Neural cell (in vitro differentiated cells): Measurements from ENCODE around the gene AZIN2. TPM values are rescaled to one million over a fixed set of nuclear protein-coding genes. Genes with fewer than 3 reads are reported as not detected.

ENCODE experiments used
- H2AFZ ChIP-seq: fragments of 200-600, 300-800 bp; sonication (generic), shearing (Covaris generic); 2 replicates; pipeline ENCODE4 v1.6.0; 2014; ENCODE audit warnings: low read depth, mild to moderate bottlenecking, antibody characterized with exemption, low read length, moderate library complexity
- H3F3A ChIP-seq: fragments of 200-600 bp; shearing (Covaris generic); 2 replicates; pipeline ENCODE4 v1.6.1; 2016; ENCODE audit warnings: mild to moderate bottlenecking, moderate library complexity, mixed read lengths, antibody characterized with exemption, low read length; ENCODE audit not compliant: insufficient read depth, poor library complexity, severe bottlenecking
- H3K27ac ChIP-seq: fragments of 200-600, 300-800 bp; sonication (generic), shearing (Covaris generic); 2 replicates; pipeline ENCODE4 v1.5.1; 2014; ENCODE audit warnings: mild to moderate bottlenecking, low read length, moderate library complexity
- H3K27me3 ChIP-seq: fragments of 300-800, 200-600 bp; sonication (generic), shearing (Covaris generic); 2 replicates; pipeline ENCODE4 v1.6.0; 2014; ENCODE audit warnings: mild to moderate bottlenecking, low read depth, low read length, moderate library complexity; ENCODE audit not compliant: insufficient read depth
- H3K36me3 ChIP-seq: fragments of 300-800, 200-600 bp; sonication (generic), shearing (Covaris generic); 2 replicates; pipeline ENCODE4 v1.5.1; 2014; ENCODE audit warnings: mild to moderate bottlenecking, antibody characterized with exemption, low read length, moderate library complexity; ENCODE audit not compliant: insufficient read depth
- H3K4me2 ChIP-seq: fragments of 300-800, 200-600 bp; sonication (generic), shearing (Covaris generic); 2 replicates; pipeline ENCODE4 v1.6.0; 2014; ENCODE audit warnings: mild to moderate bottlenecking, low read length
- H3K4me3 ChIP-seq: fragments of 300-800, 200-600 bp; sonication (generic), shearing (Covaris generic); 2 replicates; pipeline ENCODE4 v1.5.1; 2014; ENCODE audit warnings: mild to moderate bottlenecking, low read length, moderate library complexity
- H3K79me2 ChIP-seq: fragments of 200-600 bp; shearing (Covaris generic); replicated peaks from 2 replicates; pipeline ENCODE4 v1.6.0; 2014; ENCODE audit warnings: mild to moderate bottlenecking, low read length, moderate library complexity; ENCODE audit not compliant: insufficient read depth
- H3K9ac ChIP-seq: fragments of 300-800, 200-600 bp; sonication (generic), shearing (Covaris generic); 2 replicates; pipeline ENCODE4 v1.6.1; 2016; ENCODE audit warnings: mild to moderate bottlenecking, low read length, mixed read lengths
- H3K9me2 ChIP-seq: fragments of 200-600 bp; shearing (Covaris generic); 2 replicates; pipeline ENCODE4 v1.6.1; 2016; ENCODE audit warnings: mild to moderate bottlenecking, low read length, mixed read lengths; ENCODE audit not compliant: insufficient read depth
- H3K9me3 ChIP-seq: fragments of 200-600, 300-800 bp; sonication (generic), shearing (Covaris generic); 2 replicates; pipeline ENCODE4 v1.6.1; 2016; ENCODE audit warnings: mild to moderate bottlenecking, mixed run types, low read length, moderate library complexity, mixed read lengths
- H4K20me1 ChIP-seq: fragments of 200-600 bp; shearing (Covaris generic); 2 replicates; pipeline ENCODE4 v1.6.1; 2016; ENCODE audit warnings: mild to moderate bottlenecking, mixed run types; ENCODE audit not compliant: insufficient read depth
- EP300 ChIP-seq: fragments of 450-650 bp; conservative IDR thresholded peaks from 2 replicates; pipeline ENCODE4 v1.6.1; 2014; ENCODE audit warnings: antibody characterized with exemption, mild to moderate bottlenecking, moderate library complexity; ENCODE audit not compliant: poor library complexity, severe bottlenecking
- EZH2 ChIP-seq: fragments of 200-600, 300-800 bp; shearing (Covaris generic), sonication (generic); IDR thresholded peaks from 2 replicates; pipeline ENCODE4 v1.6.1; 2014; ENCODE audit warnings: antibody characterized with exemption, low read length, borderline replicate concordance, mild to moderate bottlenecking; ENCODE audit not compliant: insufficient read depth, poor library complexity, severe bottlenecking
- MXI1 ChIP-seq: fragments of 450-650 bp; conservative IDR thresholded peaks from 2 replicates; pipeline ENCODE4 v1.6.1; 2014; ENCODE audit warnings: antibody characterized with exemption, mild to moderate bottlenecking; ENCODE audit not compliant: poor library complexity, severe bottlenecking
- POLR2AphosphoS5 ChIP-seq: IDR thresholded peaks from 2 replicates; pipeline ENCODE4 v1.6.1; 2012
- RAD21 ChIP-seq: fragments of 450-650 bp; conservative IDR thresholded peaks from 2 replicates; pipeline ENCODE4 v1.6.1; 2014; ENCODE audit warnings: antibody characterized with exemption, mild to moderate bottlenecking, moderate library complexity
- SMC3 ChIP-seq: fragments of 450-650 bp; conservative IDR thresholded peaks from 2 replicates; pipeline ENCODE4 v1.6.1; 2014; ENCODE audit warnings: antibody characterized with exemption, mild to moderate bottlenecking, moderate library complexity; ENCODE audit not compliant: poor library complexity
- TAF1 ChIP-seq: IDR thresholded peaks from 2 replicates; pipeline ENCODE4 v1.6.1; 2012; ENCODE audit warnings: low read depth
- polyA plus RNA-seq: library from polyadenylated mRNA; depleted of rRNA; stranded (reverse); fragments of >200 nt; gene quantifications from 2 replicates; pipeline ENCODE4 v1.2.3, GENCODE V29; 2014
- TF ChIP-seq, protein P1 (sequence below): IDR thresholded peaks from 2 replicates; pipeline ENCODE4 v1.6.1; 2012; ENCODE audit warnings: borderline replicate concordance
- TF ChIP-seq, protein P2 (sequence below): fragments of 450-650 bp; IDR thresholded peaks from 2 replicates; pipeline ENCODE4 v1.5.1; 2014; ENCODE audit warnings: antibody characterized with exemption, mild to moderate bottlenecking, moderate library complexity; ENCODE audit not compliant: poor library complexity, severe bottlenecking

Gene AZIN2
- polyA plus RNA-seq, 1 donor from 2014 or later: 22.7 TPM

DNA sequence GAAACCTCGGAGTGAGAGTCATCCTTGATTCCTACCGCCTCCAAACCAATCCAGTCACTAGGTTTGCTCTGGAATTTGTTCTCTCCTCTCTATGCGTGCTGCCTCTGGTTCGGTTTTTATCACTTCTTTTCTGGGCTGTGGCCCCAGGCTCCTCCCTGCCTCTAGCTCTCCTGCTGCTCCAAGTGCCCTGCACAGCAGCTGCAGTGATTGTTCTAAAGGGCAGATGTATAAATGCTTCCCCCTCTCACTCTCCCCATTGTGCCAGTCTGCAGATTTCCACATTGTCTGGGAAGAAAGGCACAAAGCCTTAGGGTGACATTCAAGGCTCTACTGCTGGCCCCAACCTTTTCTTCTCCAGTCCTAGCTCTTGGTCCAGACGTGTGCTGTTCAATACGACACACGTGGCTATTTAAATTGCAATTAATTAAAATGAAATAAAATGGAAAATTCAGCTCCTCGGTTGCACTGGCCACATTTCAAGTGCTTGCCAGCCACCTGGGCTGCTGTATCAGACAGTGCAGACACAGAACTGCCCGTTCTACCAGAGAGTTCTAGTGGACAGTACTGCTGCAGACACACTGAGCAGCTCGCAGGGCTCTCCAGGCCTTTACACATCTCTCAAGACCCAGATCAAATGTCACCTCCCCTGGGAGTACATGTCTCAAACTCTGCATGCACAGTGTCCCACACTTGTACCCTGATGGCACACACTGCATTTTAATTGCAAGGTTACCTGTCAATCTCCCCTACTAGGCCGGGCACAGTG lies 88.5 kb downstream of the AZIN2 start:
- no peaks in the 10 kb centered on the region for H3F3A ChIP-seq
- no peaks in the 10 kb centered on the region for H3K27me3 ChIP-seq
- no peaks in the 10 kb centered on the region for H3K79me2 ChIP-seq
- H3K36me3 ChIP-seq: no peaks in the 10 kb centered on the region
- H3K9me3 ChIP-seq: no peaks in the 10 kb centered on the region
- H3K4me2 ChIP-seq: no peak overlapping the region
- H4K20me1 ChIP-seq: no peaks in the 10 kb centered on the region
- no peaks in the 10 kb centered on the region for H3K9me2 ChIP-seq
- H3K27ac ChIP-seq: no peak overlapping the region
- no peak for TF ChIP-seq RAD21
- TF ChIP-seq, protein P1, sequence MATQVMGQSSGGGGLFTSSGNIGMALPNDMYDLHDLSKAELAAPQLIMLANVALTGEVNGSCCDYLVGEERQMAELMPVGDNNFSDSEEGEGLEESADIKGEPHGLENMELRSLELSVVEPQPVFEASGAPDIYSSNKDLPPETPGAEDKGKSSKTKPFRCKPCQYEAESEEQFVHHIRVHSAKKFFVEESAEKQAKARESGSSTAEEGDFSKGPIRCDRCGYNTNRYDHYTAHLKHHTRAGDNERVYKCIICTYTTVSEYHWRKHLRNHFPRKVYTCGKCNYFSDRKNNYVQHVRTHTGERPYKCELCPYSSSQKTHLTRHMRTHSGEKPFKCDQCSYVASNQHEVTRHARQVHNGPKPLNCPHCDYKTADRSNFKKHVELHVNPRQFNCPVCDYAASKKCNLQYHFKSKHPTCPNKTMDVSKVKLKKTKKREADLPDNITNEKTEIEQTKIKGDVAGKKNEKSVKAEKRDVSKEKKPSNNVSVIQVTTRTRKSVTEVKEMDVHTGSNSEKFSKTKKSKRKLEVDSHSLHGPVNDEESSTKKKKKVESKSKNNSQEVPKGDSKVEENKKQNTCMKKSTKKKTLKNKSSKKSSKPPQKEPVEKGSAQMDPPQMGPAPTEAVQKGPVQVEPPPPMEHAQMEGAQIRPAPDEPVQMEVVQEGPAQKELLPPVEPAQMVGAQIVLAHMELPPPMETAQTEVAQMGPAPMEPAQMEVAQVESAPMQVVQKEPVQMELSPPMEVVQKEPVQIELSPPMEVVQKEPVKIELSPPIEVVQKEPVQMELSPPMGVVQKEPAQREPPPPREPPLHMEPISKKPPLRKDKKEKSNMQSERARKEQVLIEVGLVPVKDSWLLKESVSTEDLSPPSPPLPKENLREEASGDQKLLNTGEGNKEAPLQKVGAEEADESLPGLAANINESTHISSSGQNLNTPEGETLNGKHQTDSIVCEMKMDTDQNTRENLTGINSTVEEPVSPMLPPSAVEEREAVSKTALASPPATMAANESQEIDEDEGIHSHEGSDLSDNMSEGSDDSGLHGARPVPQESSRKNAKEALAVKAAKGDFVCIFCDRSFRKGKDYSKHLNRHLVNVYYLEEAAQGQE: no peak
- TF ChIP-seq, protein P2, sequence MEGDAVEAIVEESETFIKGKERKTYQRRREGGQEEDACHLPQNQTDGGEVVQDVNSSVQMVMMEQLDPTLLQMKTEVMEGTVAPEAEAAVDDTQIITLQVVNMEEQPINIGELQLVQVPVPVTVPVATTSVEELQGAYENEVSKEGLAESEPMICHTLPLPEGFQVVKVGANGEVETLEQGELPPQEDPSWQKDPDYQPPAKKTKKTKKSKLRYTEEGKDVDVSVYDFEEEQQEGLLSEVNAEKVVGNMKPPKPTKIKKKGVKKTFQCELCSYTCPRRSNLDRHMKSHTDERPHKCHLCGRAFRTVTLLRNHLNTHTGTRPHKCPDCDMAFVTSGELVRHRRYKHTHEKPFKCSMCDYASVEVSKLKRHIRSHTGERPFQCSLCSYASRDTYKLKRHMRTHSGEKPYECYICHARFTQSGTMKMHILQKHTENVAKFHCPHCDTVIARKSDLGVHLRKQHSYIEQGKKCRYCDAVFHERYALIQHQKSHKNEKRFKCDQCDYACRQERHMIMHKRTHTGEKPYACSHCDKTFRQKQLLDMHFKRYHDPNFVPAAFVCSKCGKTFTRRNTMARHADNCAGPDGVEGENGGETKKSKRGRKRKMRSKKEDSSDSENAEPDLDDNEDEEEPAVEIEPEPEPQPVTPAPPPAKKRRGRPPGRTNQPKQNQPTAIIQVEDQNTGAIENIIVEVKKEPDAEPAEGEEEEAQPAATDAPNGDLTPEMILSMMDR: no peak
- no peak for TF ChIP-seq EP300
- TF ChIP-seq TAF1: no peak
- TF ChIP-seq POLR2AphosphoS5: no peak
- TF ChIP-seq SMC3: no peak
- no peak for TF ChIP-seq EZH2
- no peak for TF ChIP-seq MXI1
- H3K4me3 ChIP-seq: no peak overlapping the region
- H2AFZ ChIP-seq: no peak overlapping the region
- H3K9ac ChIP-seq: no peak overlapping the region

Other genes with a start within 250 kb of the AZIN2 start
- 20.5 and 21.6 TPM in 2 replicates for gene FNDC5, start 210.2 kb upstream of the AZIN2 start, polyA plus RNA-seq
- gene HPCA, start 194.7 kb upstream of the AZIN2 start, polyA plus RNA-seq: 1.9 TPM in 1 of 2 replicates, not detected in the other
- 2.1 TPM in 1 of 2 replicates, not detected in the other for gene TMEM54, start 179.8 kb upstream of the AZIN2 start, polyA plus RNA-seq
- gene RNF19B, start 116.3 kb upstream of the AZIN2 start, polyA plus RNA-seq: 22.1 and 30.8 TPM in 2 replicates
- gene AK2, start 44.3 kb upstream of the AZIN2 start, polyA plus RNA-seq: 90.1 and 107 TPM in 2 replicates
- gene TRIM62, start 100.9 kb downstream of the AZIN2 start, polyA plus RNA-seq: 4.3 and 7.3 TPM in 2 replicates
- gene ZNF362, start 175.3 kb downstream of the AZIN2 start, polyA plus RNA-seq: 17.6 and 20.1 TPM in 2 replicates
- 0.35 TPM in 1 of 2 replicates, not detected in the other for gene A3GALT2, start 239.9 kb downstream of the AZIN2 start, polyA plus RNA-seq